PC-3 (cell line): ENCODE measurements around the gene CHD5. TPM values are rescaled to one million over a fixed set of nuclear protein-coding genes. Genes with fewer than 3 reads are reported as not detected.

Source experiments
- ATAC-seq: fragments of 200-7000 bp; cut with Tn5 transposase; 2 replicates; pipeline ENCODE4 v1.9.1; 2020; ENCODE audit warnings: mild to moderate bottlenecking, moderate library complexity
- BruUV-seq: library from RNA; stranded (reverse); fragments of 400-500 nt; replicated peaks from 2 replicates; lab custom pipeline; 2021; lab: Mats Ljungman, UMichigan
- CTCF ChIA-PET: fragments of 300-600 bp; sonication (Branson Sonifier 250); formaldehyde crosslinking; loops from one replicate; lab custom pipeline; 2022; ENCODE audit warnings: antibody characterized with exemption; lab: Charles Lee
- POLR2A ChIA-PET: fragments of 300-600 bp; sonication (Branson Sonifier 250); formaldehyde crosslinking; loops from one replicate; lab custom pipeline; 2022; ENCODE audit warnings: antibody characterized with exemption; ENCODE audit not compliant: unreplicated experiment; lab: Charles Lee
- DNase-seq: peaks from one replicate; pipeline ENCODE4 v3.0.0-alpha.2; 2015
- H2AFZ ChIP-seq: fragments of 300-600 bp; sonication (generic); 2 replicates; pipeline ENCODE4 v1.6.0; 2016; ENCODE audit warnings: antibody characterized with exemption, low read length
- H3F3A ChIP-seq: fragments of 300-600 bp; sonication (generic); one replicate; pipeline ENCODE4 v1.6.0; 2017; ENCODE audit warnings: antibody characterized with exemption, low read length, control low read depth, mild to moderate bottlenecking; ENCODE audit not compliant: unreplicated experiment
- H3K27ac ChIP-seq: fragments of 300-600 bp; sonication (generic); 2 replicates; pipeline ENCODE4 v1.5.1; 2016; ENCODE audit warnings: mild to moderate bottlenecking, low read length
- H3K27me3 ChIP-seq: fragments of 300-600 bp; sonication (generic); 2 replicates; pipeline ENCODE4 v1.6.1; 2016; ENCODE audit warnings: low read length, mixed read lengths
- H3K36me3 ChIP-seq: fragments of 300-600 bp; sonication (generic); 2 replicates; pipeline ENCODE4 v1.6.1; 2016; ENCODE audit warnings: low read depth, mixed run types, low read length, mixed read lengths
- H3K4me1 ChIP-seq: fragments of 300-600 bp; sonication (generic); 2 replicates; pipeline ENCODE4 v1.5.1; 2016; ENCODE audit warnings: low read length; ENCODE audit not compliant: insufficient read depth
- H3K4me2 ChIP-seq: fragments of 300-600 bp; sonication (generic); 2 replicates; pipeline ENCODE4 v1.6.0; 2016; ENCODE audit warnings: low read length
- H3K4me3 ChIP-seq: fragments of 300-600 bp; sonication (generic); 2 replicates; pipeline ENCODE4 v1.5.1; 2016; ENCODE audit warnings: mild to moderate bottlenecking, low read length, mixed read lengths
- H3K79me2 ChIP-seq: fragments of 300-600 bp; sonication (generic); 2 replicates; pipeline ENCODE4 v1.6.1; 2017; ENCODE audit warnings: low read length, mixed read lengths
- H3K9ac ChIP-seq: fragments of 300-600 bp; sonication (generic); 2 replicates; pipeline ENCODE4 v1.6.0; 2016; ENCODE audit warnings: mild to moderate bottlenecking, low read length
- H3K9me2 ChIP-seq: fragments of 300-600 bp; sonication (generic); replicated peaks from 2 replicates; pipeline ENCODE4 v1.6.1; 2016; ENCODE audit warnings: mixed run types, low read length, mixed read lengths
- H3K9me3 ChIP-seq: fragments of 300-600 bp; sonication (generic); 2 replicates; pipeline ENCODE4 v1.6.1; 2016; ENCODE audit warnings: low read length, mixed read lengths
- H4K20me1 ChIP-seq: fragments of 300-600 bp; sonication (generic); 2 replicates; pipeline ENCODE4 v1.6.1; 2016; ENCODE audit warnings: low read length, mixed read lengths
- EZH2 ChIP-seq: fragments of 300-600 bp; sonication (generic); IDR thresholded peaks from one replicate; pipeline ENCODE4 v1.6.1; 2017; ENCODE audit warnings: antibody characterized with exemption, mild to moderate bottlenecking, low read length; ENCODE audit not compliant: unreplicated experiment
- EZH2phosphoT487 ChIP-seq: fragments of 300-600 bp; sonication (generic); IDR thresholded peaks from 2 replicates; pipeline ENCODE4 v1.6.1; 2018; ENCODE audit warnings: mild to moderate bottlenecking, antibody characterized with exemption, low read length, borderline replicate concordance
- intact Hi-C: fragments of 100-400 bp; cut with micrococcal nuclease; formaldehyde crosslinking; loops from 2 replicates; pipeline ENCODE4 v1.9.0; 2023
- total RNA-seq: library from RNA; depleted of rRNA; stranded (reverse); fragments of >200 nt; gene quantifications from 2 replicates; pipeline ENCODE4 v1.2.3, GENCODE V29; 2014
- TF ChIP-seq, protein P1 (sequence below): fragments of 300-600 bp; sonication (generic); conservative IDR thresholded peaks from 2 replicates; pipeline ENCODE4 v1.5.1; 2017; ENCODE audit warnings: antibody characterized with exemption, low read depth, mild to moderate bottlenecking, low read length

CHD5 gene
- total RNA-seq, 1 experiment from 2014 or later: 0.55 TPM

DNA sequence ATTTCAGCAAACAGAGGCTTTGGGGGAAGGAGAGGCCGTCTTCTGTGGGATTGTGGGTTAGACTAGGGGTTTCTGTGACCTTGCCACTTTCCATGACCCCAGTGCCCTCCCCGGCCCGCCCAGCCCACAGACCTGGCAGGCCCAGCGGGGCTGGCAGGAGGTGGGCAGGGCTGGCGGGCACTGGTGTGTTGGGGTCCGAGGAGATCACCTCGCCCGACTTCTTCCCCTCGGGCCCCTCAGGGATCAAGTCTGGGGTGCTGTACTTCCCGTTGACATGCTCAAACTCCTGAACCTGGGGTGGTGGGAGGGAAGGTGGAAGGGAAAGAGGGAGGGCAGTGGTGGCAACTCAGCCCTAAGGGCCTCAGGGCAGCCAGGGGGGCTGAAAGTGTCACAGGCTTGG lies 56.3 kb downstream of the CHD5 start:
- Histone ChIP-seq H3K4me3 (no peak overlapping the region), H3K4me2 (no peak overlapping the region), H3K27me3 (no peaks in the 10 kb centered on the region), H3K36me3 (no peaks in the 10 kb centered on the region), H4K20me1 (no peaks in the 10 kb centered on the region), H3K9me3 (no peaks in the 10 kb centered on the region), H3K9ac (no peak overlapping the region), H3K9me2 (no peaks in the 10 kb centered on the region), H3F3A (no peaks in the 10 kb centered on the region), H3K27ac (no peak overlapping the region), H3K79me2 (no peaks in the 10 kb centered on the region), H2AFZ (no peak overlapping the region), H3K4me1 (no peaks in the 10 kb centered on the region)
- TF ChIP-seq EZH2phosphoT487: no peak
- no peak for TF ChIP-seq EZH2
- TF ChIP-seq, protein P1, sequence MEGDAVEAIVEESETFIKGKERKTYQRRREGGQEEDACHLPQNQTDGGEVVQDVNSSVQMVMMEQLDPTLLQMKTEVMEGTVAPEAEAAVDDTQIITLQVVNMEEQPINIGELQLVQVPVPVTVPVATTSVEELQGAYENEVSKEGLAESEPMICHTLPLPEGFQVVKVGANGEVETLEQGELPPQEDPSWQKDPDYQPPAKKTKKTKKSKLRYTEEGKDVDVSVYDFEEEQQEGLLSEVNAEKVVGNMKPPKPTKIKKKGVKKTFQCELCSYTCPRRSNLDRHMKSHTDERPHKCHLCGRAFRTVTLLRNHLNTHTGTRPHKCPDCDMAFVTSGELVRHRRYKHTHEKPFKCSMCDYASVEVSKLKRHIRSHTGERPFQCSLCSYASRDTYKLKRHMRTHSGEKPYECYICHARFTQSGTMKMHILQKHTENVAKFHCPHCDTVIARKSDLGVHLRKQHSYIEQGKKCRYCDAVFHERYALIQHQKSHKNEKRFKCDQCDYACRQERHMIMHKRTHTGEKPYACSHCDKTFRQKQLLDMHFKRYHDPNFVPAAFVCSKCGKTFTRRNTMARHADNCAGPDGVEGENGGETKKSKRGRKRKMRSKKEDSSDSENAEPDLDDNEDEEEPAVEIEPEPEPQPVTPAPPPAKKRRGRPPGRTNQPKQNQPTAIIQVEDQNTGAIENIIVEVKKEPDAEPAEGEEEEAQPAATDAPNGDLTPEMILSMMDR: no peak
- ATAC-seq: no peak
- POLR2A ChIA-PET: no interaction called here
- intact Hi-C loops: no loop called here
- no peak for DNase-seq
- no TSS peak for BruUV-seq
- CTCF ChIA-PET: no interaction called here

DNA sequence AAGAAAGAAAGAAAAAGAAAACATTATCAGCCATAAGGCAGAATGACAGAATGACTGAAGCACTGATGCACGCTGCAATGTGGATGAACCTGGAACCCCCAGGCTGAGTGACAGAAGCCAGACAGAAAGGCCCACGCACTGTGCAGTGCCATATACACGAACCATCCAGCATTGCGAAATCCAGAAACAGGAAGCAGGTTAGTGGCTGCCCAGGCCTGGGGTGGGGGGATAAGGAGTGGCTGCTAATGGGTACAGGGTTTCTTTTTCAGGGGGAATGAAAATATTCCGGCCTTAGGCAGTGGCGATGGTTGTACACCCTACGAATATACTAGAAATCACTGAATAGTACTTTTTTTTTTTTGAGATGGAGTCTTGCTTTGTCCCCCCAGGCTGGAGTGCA lies 57.0 kb downstream of the CHD5 start:
- no peaks in the 10 kb centered on the region for H3F3A ChIP-seq
- ChIA-PET CTCF (no interaction called here), POLR2A (no interaction called here)
- BruUV-seq: no TSS peak
- no peak overlapping the region for H3K27ac ChIP-seq
- intact Hi-C loops: no loop called here
- no peaks in the 10 kb centered on the region for H3K9me3 ChIP-seq
- no peaks in the 10 kb centered on the region for H3K36me3 ChIP-seq
- TF ChIP-seq EZH2 (no peak), EZH2phosphoT487 (no peak)
- TF ChIP-seq, protein P1: no peak
- H3K9me2 ChIP-seq: no peaks in the 10 kb centered on the region
- no peaks in the 10 kb centered on the region for H3K79me2 ChIP-seq
- H3K4me3 ChIP-seq: no peak overlapping the region
- no peak for DNase-seq
- no peak overlapping the region for H3K9ac ChIP-seq
- H3K4me2 ChIP-seq: no peak overlapping the region
- no peaks in the 10 kb centered on the region for H3K4me1 ChIP-seq
- no peak overlapping the region for H2AFZ ChIP-seq
- no peaks in the 10 kb centered on the region for H4K20me1 ChIP-seq
- no peaks in the 10 kb centered on the region for H3K27me3 ChIP-seq
- no peak for ATAC-seq

DNA sequence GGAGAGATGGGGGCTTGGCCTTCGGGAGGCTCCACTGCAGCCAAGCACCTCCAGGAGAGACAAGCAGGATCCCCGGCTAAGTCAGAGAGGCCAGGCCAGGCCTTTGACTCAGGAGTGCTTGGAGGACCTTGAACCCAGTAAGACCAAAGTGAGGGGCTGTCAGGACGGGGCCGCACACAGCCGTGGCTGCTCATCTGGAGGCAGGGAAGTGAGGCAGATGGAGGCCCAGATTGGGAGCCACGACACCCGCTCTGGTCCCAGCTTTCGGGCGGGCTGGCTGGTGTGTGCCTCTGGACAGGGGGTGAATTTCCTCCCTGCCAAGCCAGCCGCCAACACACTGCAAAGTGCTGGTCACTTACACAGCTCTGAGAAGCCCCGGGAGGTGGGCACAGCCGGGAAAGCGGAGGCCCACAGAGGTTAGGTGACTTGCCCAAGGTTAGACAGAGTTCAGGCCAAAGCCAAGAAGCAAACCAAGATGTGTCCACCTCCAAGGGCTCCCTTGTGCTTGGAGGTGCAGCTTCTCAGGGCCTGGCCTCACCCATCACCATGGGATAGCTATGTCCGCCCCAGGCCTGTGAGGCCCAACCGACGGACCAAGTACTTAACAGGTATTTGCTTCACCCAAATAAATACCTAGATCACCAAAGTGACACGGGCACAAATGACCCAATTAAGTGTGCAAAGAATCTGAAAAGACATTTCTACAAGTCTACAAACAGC lies 58.3 kb downstream of the CHD5 start:
- Histone ChIP-seq H3K36me3 (no peaks in the 10 kb centered on the region), H3K4me2 (no peak overlapping the region), H3K27ac (no peak overlapping the region), H3K27me3 (no peaks in the 10 kb centered on the region), H2AFZ (no peak overlapping the region), H4K20me1 (no peaks in the 10 kb centered on the region), H3K79me2 (no peaks in the 10 kb centered on the region), H3K4me1 (peaks cover 1% of the 10 kb centered on the region), H3K9ac (no peak overlapping the region), H3F3A (peaks cover 4% of the 10 kb centered on the region), H3K9me2 (no peaks in the 10 kb centered on the region), H3K4me3 (no peak overlapping the region), H3K9me3 (no peaks in the 10 kb centered on the region)
- BruUV-seq: no TSS peak
- ATAC-seq: no peak
- DNase-seq: no peak
- no peak for TF ChIP-seq EZH2
- TF ChIP-seq, protein P1: no peak
- TF ChIP-seq EZH2phosphoT487: no peak
- intact Hi-C loops: no loop called here
- ChIA-PET POLR2A (no interaction called here), CTCF (no interaction called here)
